Neural cell (in vitro differentiated cells): Measurements from ENCODE around the gene FRMPD4. TPM values are rescaled to one million over a fixed set of nuclear protein-coding genes. Genes with fewer than 3 reads are reported as not detected.

ENCODE experiments used
- H2AFZ ChIP-seq: fragments of 200-600, 300-800 bp; sonication (generic), shearing (Covaris generic); 2 replicates; pipeline ENCODE4 v1.6.0; 2014; ENCODE audit warnings: low read depth, mild to moderate bottlenecking, antibody characterized with exemption, low read length, moderate library complexity
- H3F3A ChIP-seq: fragments of 200-600 bp; shearing (Covaris generic); 2 replicates; pipeline ENCODE4 v1.6.1; 2016; ENCODE audit warnings: mild to moderate bottlenecking, moderate library complexity, mixed read lengths, antibody characterized with exemption, low read length; ENCODE audit not compliant: insufficient read depth, poor library complexity, severe bottlenecking
- H3K27ac ChIP-seq: fragments of 200-600, 300-800 bp; sonication (generic), shearing (Covaris generic); 2 replicates; pipeline ENCODE4 v1.5.1; 2014; ENCODE audit warnings: mild to moderate bottlenecking, low read length, moderate library complexity
- H3K27me3 ChIP-seq: fragments of 300-800, 200-600 bp; sonication (generic), shearing (Covaris generic); 2 replicates; pipeline ENCODE4 v1.6.0; 2014; ENCODE audit warnings: mild to moderate bottlenecking, low read depth, low read length, moderate library complexity; ENCODE audit not compliant: insufficient read depth
- H3K36me3 ChIP-seq: fragments of 300-800, 200-600 bp; sonication (generic), shearing (Covaris generic); 2 replicates; pipeline ENCODE4 v1.5.1; 2014; ENCODE audit warnings: mild to moderate bottlenecking, antibody characterized with exemption, low read length, moderate library complexity; ENCODE audit not compliant: insufficient read depth
- H3K4me2 ChIP-seq: fragments of 300-800, 200-600 bp; sonication (generic), shearing (Covaris generic); 2 replicates; pipeline ENCODE4 v1.6.0; 2014; ENCODE audit warnings: mild to moderate bottlenecking, low read length
- H3K4me3 ChIP-seq: fragments of 300-800, 200-600 bp; sonication (generic), shearing (Covaris generic); 2 replicates; pipeline ENCODE4 v1.5.1; 2014; ENCODE audit warnings: mild to moderate bottlenecking, low read length, moderate library complexity
- H3K79me2 ChIP-seq: fragments of 200-600 bp; shearing (Covaris generic); replicated peaks from 2 replicates; pipeline ENCODE4 v1.6.0; 2014; ENCODE audit warnings: mild to moderate bottlenecking, low read length, moderate library complexity; ENCODE audit not compliant: insufficient read depth
- H3K9ac ChIP-seq: fragments of 300-800, 200-600 bp; sonication (generic), shearing (Covaris generic); 2 replicates; pipeline ENCODE4 v1.6.1; 2016; ENCODE audit warnings: mild to moderate bottlenecking, low read length, mixed read lengths
- H3K9me2 ChIP-seq: fragments of 200-600 bp; shearing (Covaris generic); 2 replicates; pipeline ENCODE4 v1.6.1; 2016; ENCODE audit warnings: mild to moderate bottlenecking, low read length, mixed read lengths; ENCODE audit not compliant: insufficient read depth
- H3K9me3 ChIP-seq: fragments of 200-600, 300-800 bp; sonication (generic), shearing (Covaris generic); 2 replicates; pipeline ENCODE4 v1.6.1; 2016; ENCODE audit warnings: mild to moderate bottlenecking, mixed run types, low read length, moderate library complexity, mixed read lengths
- H4K20me1 ChIP-seq: fragments of 200-600 bp; shearing (Covaris generic); 2 replicates; pipeline ENCODE4 v1.6.1; 2016; ENCODE audit warnings: mild to moderate bottlenecking, mixed run types; ENCODE audit not compliant: insufficient read depth
- EP300 ChIP-seq: fragments of 450-650 bp; conservative IDR thresholded peaks from 2 replicates; pipeline ENCODE4 v1.6.1; 2014; ENCODE audit warnings: antibody characterized with exemption, mild to moderate bottlenecking, moderate library complexity; ENCODE audit not compliant: poor library complexity, severe bottlenecking
- EZH2 ChIP-seq: fragments of 200-600, 300-800 bp; shearing (Covaris generic), sonication (generic); IDR thresholded peaks from 2 replicates; pipeline ENCODE4 v1.6.1; 2014; ENCODE audit warnings: antibody characterized with exemption, low read length, borderline replicate concordance, mild to moderate bottlenecking; ENCODE audit not compliant: insufficient read depth, poor library complexity, severe bottlenecking
- MXI1 ChIP-seq: fragments of 450-650 bp; conservative IDR thresholded peaks from 2 replicates; pipeline ENCODE4 v1.6.1; 2014; ENCODE audit warnings: antibody characterized with exemption, mild to moderate bottlenecking; ENCODE audit not compliant: poor library complexity, severe bottlenecking
- POLR2AphosphoS5 ChIP-seq: IDR thresholded peaks from 2 replicates; pipeline ENCODE4 v1.6.1; 2012
- RAD21 ChIP-seq: fragments of 450-650 bp; conservative IDR thresholded peaks from 2 replicates; pipeline ENCODE4 v1.6.1; 2014; ENCODE audit warnings: antibody characterized with exemption, mild to moderate bottlenecking, moderate library complexity
- REST ChIP-seq: IDR thresholded peaks from 2 replicates; pipeline ENCODE4 v1.6.1; 2012; ENCODE audit warnings: borderline replicate concordance
- SMC3 ChIP-seq: fragments of 450-650 bp; conservative IDR thresholded peaks from 2 replicates; pipeline ENCODE4 v1.6.1; 2014; ENCODE audit warnings: antibody characterized with exemption, mild to moderate bottlenecking, moderate library complexity; ENCODE audit not compliant: poor library complexity
- TAF1 ChIP-seq: IDR thresholded peaks from 2 replicates; pipeline ENCODE4 v1.6.1; 2012; ENCODE audit warnings: low read depth
- polyA plus RNA-seq: library from polyadenylated mRNA; depleted of rRNA; stranded (reverse); fragments of >200 nt; gene quantifications from 2 replicates; pipeline ENCODE4 v1.2.3, GENCODE V29; 2014
- TF ChIP-seq, protein P1 (sequence below): fragments of 450-650 bp; IDR thresholded peaks from 2 replicates; pipeline ENCODE4 v1.5.1; 2014; ENCODE audit warnings: antibody characterized with exemption, mild to moderate bottlenecking, moderate library complexity; ENCODE audit not compliant: poor library complexity, severe bottlenecking

FRMPD4 gene
- polyA plus RNA-seq, 1 donor from 2014 or later = 1.2 TPM

GRCh38 chrX:12463052-12463451 is 324.8 kb downstream of the FRMPD4 start:
- no peaks in the 10 kb centered on the region for H3K27me3 ChIP-seq
- H3K36me3 ChIP-seq = no peaks in the 10 kb centered on the region
- TF ChIP-seq SMC3 (no peak), EP300 (no peak), POLR2AphosphoS5 (no peak), MXI1 (no peak), RAD21 (no peak), REST (no peak), EZH2 (no peak), TAF1 (no peak)
- no peak overlapping the region for H3K4me3 ChIP-seq
- no peaks in the 10 kb centered on the region for H3K79me2 ChIP-seq
- H4K20me1 ChIP-seq = no peaks in the 10 kb centered on the region
- H3F3A ChIP-seq = no peaks in the 10 kb centered on the region
- no peak overlapping the region for H2AFZ ChIP-seq
- H3K9me2 ChIP-seq = no peaks in the 10 kb centered on the region
- H3K4me2 ChIP-seq = no peak overlapping the region
- H3K9ac ChIP-seq = no peak overlapping the region
- H3K9me3 ChIP-seq = no peaks in the 10 kb centered on the region
- H3K27ac ChIP-seq = no peak overlapping the region

GRCh38 chrX:12463873-12464272 is 325.6 kb downstream of the FRMPD4 start:
- H2AFZ ChIP-seq = no peak overlapping the region
- no peak overlapping the region for H3K4me3 ChIP-seq
- no peaks in the 10 kb centered on the region for H3K27me3 ChIP-seq
- H3K4me2 ChIP-seq = no peak overlapping the region
- no peak overlapping the region for H3K27ac ChIP-seq
- no peak overlapping the region for H3K9ac ChIP-seq
- no peaks in the 10 kb centered on the region for H3K79me2 ChIP-seq
- H3K9me3 ChIP-seq = no peaks in the 10 kb centered on the region
- TF ChIP-seq MXI1 (no peak), EP300 (no peak), TAF1 (no peak), POLR2AphosphoS5 (no peak), SMC3 (no peak), EZH2 (no peak)
- TF ChIP-seq, protein P1, sequence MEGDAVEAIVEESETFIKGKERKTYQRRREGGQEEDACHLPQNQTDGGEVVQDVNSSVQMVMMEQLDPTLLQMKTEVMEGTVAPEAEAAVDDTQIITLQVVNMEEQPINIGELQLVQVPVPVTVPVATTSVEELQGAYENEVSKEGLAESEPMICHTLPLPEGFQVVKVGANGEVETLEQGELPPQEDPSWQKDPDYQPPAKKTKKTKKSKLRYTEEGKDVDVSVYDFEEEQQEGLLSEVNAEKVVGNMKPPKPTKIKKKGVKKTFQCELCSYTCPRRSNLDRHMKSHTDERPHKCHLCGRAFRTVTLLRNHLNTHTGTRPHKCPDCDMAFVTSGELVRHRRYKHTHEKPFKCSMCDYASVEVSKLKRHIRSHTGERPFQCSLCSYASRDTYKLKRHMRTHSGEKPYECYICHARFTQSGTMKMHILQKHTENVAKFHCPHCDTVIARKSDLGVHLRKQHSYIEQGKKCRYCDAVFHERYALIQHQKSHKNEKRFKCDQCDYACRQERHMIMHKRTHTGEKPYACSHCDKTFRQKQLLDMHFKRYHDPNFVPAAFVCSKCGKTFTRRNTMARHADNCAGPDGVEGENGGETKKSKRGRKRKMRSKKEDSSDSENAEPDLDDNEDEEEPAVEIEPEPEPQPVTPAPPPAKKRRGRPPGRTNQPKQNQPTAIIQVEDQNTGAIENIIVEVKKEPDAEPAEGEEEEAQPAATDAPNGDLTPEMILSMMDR = no peak
- no peaks in the 10 kb centered on the region for H3K36me3 ChIP-seq
- H3F3A ChIP-seq = no peaks in the 10 kb centered on the region
- no peaks in the 10 kb centered on the region for H4K20me1 ChIP-seq
- no peaks in the 10 kb centered on the region for H3K9me2 ChIP-seq

DNA sequence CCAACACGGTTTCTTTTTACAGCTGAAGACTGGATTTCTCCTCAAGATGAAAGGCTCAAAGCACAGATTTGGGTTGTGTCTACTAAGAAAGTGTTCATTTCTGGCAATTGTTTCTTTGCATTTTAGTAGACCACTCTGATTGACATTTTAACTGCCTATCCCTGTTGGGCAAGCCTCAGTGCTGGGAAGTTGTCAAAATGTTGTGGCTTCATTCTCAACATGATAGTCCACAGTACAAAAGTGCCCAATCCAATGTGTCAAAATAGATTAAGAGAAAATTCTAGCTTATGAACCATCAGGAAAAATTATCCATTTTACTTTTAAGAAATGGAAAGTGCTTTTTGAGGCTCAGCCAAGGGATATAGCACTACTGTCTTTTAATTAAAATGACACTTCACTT is 329.0 kb downstream of the FRMPD4 start:
- Histone ChIP-seq H3K4me2 (no peak overlapping the region), H3K27me3 (no peaks in the 10 kb centered on the region), H3K9ac (no peak overlapping the region), H3K9me3 (no peaks in the 10 kb centered on the region), H4K20me1 (no peaks in the 10 kb centered on the region), H3K79me2 (no peaks in the 10 kb centered on the region), H3K27ac (no peak overlapping the region), H3K9me2 (no peaks in the 10 kb centered on the region), H3K4me3 (no peak overlapping the region), H2AFZ (no peak overlapping the region), H3K36me3 (no peaks in the 10 kb centered on the region), H3F3A (no peaks in the 10 kb centered on the region)
- TF ChIP-seq POLR2AphosphoS5 (peak; percentile 62), TAF1 (no peak)
